ENCODE results near the gene MT1A. TPM values are rescaled to one million over a fixed set of nuclear protein-coding genes. Genes with fewer than 3 reads are reported as not detected.

MT1A gene
- 0.72 TPM in 1 of 2 replicates, not detected in the other for total RNA-seq (ENCODE audit: low replicate concordance)

GRCh38 chr16:56637814-56638750 lies at the start of gene MT1A:
TSS of gene MT1A (plus strand) at chr16:56638666. CDS start at chr16:56638739, 73 bp downstream.
- DNase-seq (ENCODE audit: low read depth): peak; percentile 44
- H3K4me3 ChIP-seq (ENCODE audit: low read depth, low read length): peak within 1 kb of the TSS; percentile 60
- TF ChIP-seq CTCF (IDR thresholded peaks at IDR 0.05; ENCODE audit: insufficient read depth, low read length): no peak

- H3K4me3 ChIP-seq (ENCODE audit: low read depth, low read length): peak overlapping the region; percentile 50
- no peak for TF ChIP-seq CTCF (IDR thresholded peaks at IDR 0.05; ENCODE audit: insufficient read depth, low read length)
- DNase-seq (ENCODE audit: low read depth): no peak
These were observed 49.7 kb upstream of the MT1A start for GRCh38 chr16:56588781-56589140.

- DNase-seq (ENCODE audit: low read depth): no peak
- TF ChIP-seq CTCF (IDR thresholded peaks at IDR 0.05; ENCODE audit: insufficient read depth, low read length): no peak
- peak within 1 kb of the TSS; percentile 50 for H3K4me3 ChIP-seq (ENCODE audit: low read depth, low read length)
These were observed 49.1 kb upstream of the MT1A start, which contains the start of gene MT3 for GRCh38 chr16:56589141-56590039. TSS of gene MT3 (plus strand) at chr16:56589528. CDS start at chr16:56589591, 63 bp downstream.

GRCh38 chr16:56591377-56592060 lies 46.9 kb upstream of the MT1A start:
- no peak for DNase-seq (ENCODE audit: low read depth)
- TF ChIP-seq CTCF (IDR thresholded peaks at IDR 0.05; ENCODE audit: insufficient read depth, low read length): no peak
- H3K4me3 ChIP-seq (ENCODE audit: low read depth, low read length): no peak overlapping the region

GRCh38 chr16:56593573-56594291 lies 44.7 kb upstream of the MT1A start:
- no peak overlapping the region for H3K4me3 ChIP-seq (ENCODE audit: low read depth, low read length)
- no peak for TF ChIP-seq CTCF (IDR thresholded peaks at IDR 0.05; ENCODE audit: insufficient read depth, low read length)
- DNase-seq (ENCODE audit: low read depth): no peak

GRCh38 chr16:56594292-56594619 lies 44.2 kb upstream of the MT1A start:
- no peak overlapping the region for H3K4me3 ChIP-seq (ENCODE audit: low read depth, low read length)
- no peak for TF ChIP-seq CTCF (IDR thresholded peaks at IDR 0.05; ENCODE audit: insufficient read depth, low read length)
- DNase-seq (ENCODE audit: low read depth): no peak
